OCI-LY1 (cell line): ENCODE data around the gene SPO11.

Source experiments
- EZH2 ChIP-seq: fragments of 200-600 bp; sonication (generic), shearing (Covaris generic); IDR thresholded peaks from 2 replicates; pipeline ENCODE4 v1.8.0; 2017; ENCODE audit warnings: borderline replicate concordance, mixed run types, mild to moderate bottlenecking, antibody characterized with exemption, low read length, moderate library complexity, mixed read lengths
- TF ChIP-seq, protein P1 (sequence below): fragments of 200-600 bp; sonication (generic), shearing (Covaris generic); IDR thresholded peaks from 2 replicates; pipeline ENCODE4 v1.5.1; 2017; ENCODE audit warnings: mild to moderate bottlenecking, antibody characterized with exemption, low read length, moderate library complexity, mixed read lengths

DNA sequence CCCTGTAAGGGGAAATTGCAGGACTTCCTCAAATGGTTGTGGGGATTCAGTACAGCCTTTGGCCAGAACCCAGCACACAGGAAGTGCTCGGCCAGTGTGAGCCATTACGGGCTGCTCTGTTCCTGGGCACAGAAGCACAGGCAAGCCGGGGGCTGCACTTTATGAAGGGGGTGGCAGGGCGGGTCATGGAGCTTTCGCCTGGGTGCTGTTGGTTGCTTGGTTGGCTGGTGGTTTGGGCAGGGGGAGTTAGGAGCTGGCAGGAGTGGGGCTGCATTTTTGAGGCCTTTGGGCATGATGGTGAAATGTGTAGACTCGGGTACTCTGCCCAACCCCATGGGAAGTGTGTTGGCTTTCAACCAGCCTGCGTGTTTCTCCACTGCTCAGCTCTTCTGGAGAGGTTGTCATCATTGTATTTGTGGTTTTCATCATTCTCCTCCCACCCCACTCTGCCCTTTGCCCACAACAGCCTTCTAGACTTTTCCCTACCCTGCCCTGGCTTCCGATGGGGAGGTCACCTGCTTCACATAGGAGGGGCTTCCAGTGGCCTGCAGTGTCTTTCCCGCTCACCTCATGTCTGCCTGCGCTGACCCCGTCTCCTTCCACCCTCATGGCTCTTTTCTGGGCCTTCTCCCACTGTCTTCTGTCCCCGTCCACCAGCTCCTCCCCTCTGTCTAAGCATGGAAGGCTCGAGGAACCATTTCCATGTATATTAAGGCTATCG, 45.5 kb downstream of the SPO11 start:
- TF ChIP-seq, protein P1, sequence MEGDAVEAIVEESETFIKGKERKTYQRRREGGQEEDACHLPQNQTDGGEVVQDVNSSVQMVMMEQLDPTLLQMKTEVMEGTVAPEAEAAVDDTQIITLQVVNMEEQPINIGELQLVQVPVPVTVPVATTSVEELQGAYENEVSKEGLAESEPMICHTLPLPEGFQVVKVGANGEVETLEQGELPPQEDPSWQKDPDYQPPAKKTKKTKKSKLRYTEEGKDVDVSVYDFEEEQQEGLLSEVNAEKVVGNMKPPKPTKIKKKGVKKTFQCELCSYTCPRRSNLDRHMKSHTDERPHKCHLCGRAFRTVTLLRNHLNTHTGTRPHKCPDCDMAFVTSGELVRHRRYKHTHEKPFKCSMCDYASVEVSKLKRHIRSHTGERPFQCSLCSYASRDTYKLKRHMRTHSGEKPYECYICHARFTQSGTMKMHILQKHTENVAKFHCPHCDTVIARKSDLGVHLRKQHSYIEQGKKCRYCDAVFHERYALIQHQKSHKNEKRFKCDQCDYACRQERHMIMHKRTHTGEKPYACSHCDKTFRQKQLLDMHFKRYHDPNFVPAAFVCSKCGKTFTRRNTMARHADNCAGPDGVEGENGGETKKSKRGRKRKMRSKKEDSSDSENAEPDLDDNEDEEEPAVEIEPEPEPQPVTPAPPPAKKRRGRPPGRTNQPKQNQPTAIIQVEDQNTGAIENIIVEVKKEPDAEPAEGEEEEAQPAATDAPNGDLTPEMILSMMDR: no peak
- TF ChIP-seq EZH2: no peak
